Dedifferentiated amniotic fluid mesenchymal stem cell (primary cell): ENCODE data around the gene FXYD5.
"Not testable (repeated sequence)": the region's sequence is repeated elsewhere in the genome, so short reads cannot be mapped to it uniquely, and the experiment has no call there.

Source experiments
- DNase-seq: peaks from one replicate; pipeline ENCODE4 v3.0.0-alpha.2; 2016; ENCODE audit errors: extremely low spot score

Gene FXYD5

DNA sequence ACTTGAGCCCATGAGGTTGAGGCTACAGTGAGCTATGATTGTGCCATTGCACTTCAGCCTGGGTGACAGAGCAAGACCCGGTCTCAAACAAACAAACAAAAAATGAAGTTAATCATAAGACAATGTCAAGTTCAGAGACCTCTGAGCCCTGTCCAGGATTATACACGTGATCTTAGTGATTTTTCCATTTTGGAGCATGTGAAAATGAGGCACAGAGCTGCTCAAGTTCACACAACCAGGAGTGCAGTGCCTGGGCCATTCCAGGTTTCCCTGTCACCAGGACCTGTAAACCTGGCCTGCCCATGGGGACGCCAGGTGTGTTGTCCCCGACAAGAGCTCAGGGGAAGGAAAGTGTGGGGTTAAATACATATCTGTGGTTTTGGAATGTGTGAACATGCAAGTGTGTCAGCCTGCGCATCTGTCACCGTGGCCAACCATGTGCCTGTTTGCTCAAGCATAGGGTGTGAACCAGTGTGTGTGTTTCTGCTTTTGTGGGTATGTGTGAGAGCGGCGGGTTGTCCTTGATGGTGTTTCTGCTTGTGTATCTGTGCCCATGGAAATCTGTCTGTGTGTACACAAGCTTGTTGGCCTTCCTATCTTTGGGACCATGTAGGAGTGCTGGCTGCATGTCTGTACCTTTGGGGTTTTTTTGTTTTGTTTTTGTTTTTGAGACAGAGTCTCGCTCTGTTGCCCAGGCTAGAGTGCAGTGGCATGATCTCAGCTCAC is 17.4 kb upstream of the FXYD5 start:
- DNase-seq: no peak

- no peak for DNase-seq
These were observed 16.1 kb upstream of the FXYD5 start, which contains the start of gene FXYD1 for GRCh38 chr19:35138305-35138892. Gene FXYD1 (plus strand): TSS chr19:35138824. CDS start chr19:35140080, 1,256 bp downstream.

- DNase-seq: no peak
These were observed 14.2 kb upstream of the FXYD5 start for GRCh38 chr19:35140207-35140961.

- peak; percentile 55 for DNase-seq
These were observed 13.3 kb upstream of the FXYD5 start for GRCh38 chr19:35140962-35141836.

DNA sequence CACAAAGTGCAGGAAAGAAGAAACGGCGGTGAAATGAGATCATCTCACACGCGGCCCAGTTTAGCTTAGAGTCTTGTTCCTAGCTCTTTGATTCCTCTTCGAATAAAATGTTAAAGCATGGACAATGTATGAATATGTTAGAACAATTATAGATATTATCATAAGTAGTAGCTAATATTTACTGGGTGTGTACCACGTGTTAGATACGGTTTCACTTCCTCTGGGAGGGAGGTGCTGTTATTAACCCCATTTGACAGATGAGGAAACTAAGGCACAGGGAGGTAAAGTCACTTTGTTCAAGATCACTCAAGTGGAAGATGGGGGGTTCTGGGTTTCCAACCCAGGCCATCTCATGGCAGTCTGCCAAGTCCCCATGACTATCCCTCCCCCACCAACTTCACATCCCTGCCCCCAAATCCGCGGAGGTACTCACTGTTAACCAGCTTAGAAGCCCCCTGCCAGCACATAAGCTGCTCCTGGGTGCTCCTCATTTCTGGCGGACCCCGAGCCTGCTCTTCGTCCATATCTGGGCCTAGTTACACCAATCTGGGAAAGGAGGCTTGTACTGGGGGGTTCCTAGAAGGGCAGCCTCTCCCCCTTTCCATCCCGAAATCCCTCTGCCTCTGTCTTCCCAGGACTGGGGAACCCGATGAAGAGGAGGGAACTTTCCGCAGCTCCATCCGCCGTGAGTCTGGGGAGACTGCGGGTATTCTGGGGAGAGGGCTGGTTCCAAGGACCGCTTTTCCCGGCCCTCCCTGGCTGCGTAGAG is 12.5 kb upstream of the FXYD5 start:
- no peak for DNase-seq

GRCh38 chr19:35142606-35143230 is 11.8 kb upstream of the FXYD5 start:
- DNase-seq: no peak

DNA sequence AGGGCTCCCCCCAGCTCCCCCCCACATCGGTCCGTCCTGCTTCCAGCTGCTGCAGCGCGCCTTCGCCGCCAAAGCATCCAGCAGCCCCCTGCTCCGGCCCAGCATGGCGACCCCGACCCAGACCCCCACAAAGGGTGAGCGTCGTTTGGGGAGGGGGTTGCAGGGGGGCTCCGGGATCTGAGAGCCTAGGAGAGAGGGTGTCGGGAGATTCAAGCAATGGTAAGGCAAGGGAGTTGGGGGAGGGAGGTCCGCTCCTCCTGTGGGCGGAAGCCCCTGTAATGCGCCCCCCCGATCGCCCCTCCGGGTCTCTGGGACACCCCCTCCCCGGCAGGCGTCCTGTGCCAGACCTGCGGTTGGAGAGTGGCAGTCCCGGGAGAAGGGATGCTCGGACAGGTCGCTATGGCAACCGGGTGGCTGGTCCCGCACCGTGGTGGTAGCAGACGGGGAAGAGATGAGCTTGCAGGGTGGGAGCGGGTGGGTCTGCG is 11.3 kb upstream of the FXYD5 start, which contains the start of gene FXYD7:
FXYD7 (plus strand) TSS at position 25 of the 485 bp plus-strand sequence; CDS start at position 104, 79 bp downstream.
- no peak for DNase-seq

GRCh38 chr19:35143818-35144217 is 10.7 kb upstream of the FXYD5 start:
- no peak for DNase-seq

GRCh38 chr19:35144259-35144599 is 10.3 kb upstream of the FXYD5 start:
- no peak for DNase-seq

GRCh38 chr19:35144600-35145436 is 9.7 kb upstream of the FXYD5 start:
- DNase-seq: no peak

DNA sequence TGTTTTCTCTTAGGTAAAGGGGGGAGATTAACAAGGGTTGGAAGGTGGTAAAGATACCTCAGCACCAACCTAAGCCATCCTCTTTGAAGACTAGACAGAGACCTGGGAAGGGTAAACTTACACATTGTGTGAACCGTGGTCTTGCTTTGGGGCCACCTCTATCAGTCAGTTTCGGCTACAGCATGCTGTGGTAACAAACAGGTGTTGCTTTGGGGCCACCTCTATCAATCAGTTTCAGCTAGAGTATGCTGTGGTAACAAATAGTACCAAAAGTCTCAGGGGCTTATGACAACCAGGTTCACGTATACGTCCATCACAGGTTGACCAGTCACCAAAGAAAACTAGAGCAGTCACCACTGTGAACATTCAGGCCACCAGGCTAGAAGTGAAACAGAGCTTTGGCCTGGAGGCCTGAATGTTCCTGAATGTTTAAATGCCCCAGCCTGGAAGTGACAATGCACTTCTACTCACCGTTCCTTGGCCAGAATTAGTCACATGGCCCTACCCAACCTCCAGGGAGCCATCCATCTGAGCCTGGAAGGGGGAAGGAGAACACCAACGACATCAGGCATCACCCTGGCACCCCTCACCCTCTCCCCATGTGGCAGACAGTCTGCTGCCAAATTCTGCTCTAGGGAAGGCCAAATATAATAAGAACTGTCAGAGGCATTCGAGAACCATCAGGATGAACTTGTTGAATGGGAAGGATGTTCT is 7.6 kb upstream of the FXYD5 start:
- no peak for DNase-seq

GRCh38 chr19:35149463-35149862 is 5.1 kb upstream of the FXYD5 start:
- no peak for DNase-seq

DNA sequence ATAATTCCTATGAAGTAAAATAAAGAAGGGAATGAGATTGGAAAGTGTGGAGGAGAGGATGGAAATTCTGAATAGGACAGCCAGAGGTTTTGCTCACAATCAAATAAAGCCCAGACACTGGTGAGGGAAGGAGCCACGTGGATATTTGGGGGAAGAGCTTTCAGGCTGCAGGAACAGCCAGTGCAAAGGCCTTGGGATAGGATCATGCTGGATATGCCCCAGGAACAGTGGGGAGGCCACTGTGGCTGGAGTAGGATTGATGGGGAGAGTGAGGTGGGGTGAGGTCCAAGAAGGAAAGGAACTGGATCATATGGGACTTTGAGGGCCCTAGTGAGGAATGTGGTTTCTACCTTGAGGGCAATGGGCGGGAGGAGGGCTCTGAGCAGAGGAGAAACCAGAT is 4.1 kb upstream of the FXYD5 start:
- DNase-seq: no peak

GRCh38 chr19:35151273-35152065 is 3.1 kb upstream of the FXYD5 start:
- DNase-seq: no peak

DNA sequence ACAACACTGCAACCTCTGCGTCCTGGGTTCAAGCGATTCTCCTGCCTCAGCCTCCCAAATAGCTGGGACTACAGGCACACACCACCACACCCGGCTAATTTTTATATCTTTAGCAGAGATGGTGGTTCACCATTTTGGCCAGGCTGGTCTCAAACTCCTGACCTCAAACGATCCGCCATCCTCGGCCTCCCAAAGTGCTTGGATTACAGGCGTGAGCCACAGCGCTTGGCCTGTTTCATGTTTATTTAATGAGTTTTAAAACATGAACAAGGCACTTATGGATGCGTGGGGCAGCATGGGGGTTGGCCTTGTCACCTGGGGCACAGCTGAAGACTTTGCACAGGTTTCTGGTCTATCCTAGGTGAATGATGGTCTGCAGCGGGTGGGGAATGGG is 1.4 kb upstream of the FXYD5 start:
- not testable (repeated sequence) for DNase-seq

- DNase-seq: no peak
These were observed 622 bp upstream of the FXYD5 start for GRCh38 chr19:35153701-35154524.

- no peak for DNase-seq
These were observed 906 bp downstream of the FXYD5 start for GRCh38 chr19:35155441-35155840.
